NCI-H187 (cell line): ENCODE data around the gene LSR.

ENCODE experiments used
- DNase-seq, 2 experiments: peaks; one replicate each; lab custom pipeline; 2025; lab: John Stamatoyannopoulos, UW

The LSR gene, protein sequence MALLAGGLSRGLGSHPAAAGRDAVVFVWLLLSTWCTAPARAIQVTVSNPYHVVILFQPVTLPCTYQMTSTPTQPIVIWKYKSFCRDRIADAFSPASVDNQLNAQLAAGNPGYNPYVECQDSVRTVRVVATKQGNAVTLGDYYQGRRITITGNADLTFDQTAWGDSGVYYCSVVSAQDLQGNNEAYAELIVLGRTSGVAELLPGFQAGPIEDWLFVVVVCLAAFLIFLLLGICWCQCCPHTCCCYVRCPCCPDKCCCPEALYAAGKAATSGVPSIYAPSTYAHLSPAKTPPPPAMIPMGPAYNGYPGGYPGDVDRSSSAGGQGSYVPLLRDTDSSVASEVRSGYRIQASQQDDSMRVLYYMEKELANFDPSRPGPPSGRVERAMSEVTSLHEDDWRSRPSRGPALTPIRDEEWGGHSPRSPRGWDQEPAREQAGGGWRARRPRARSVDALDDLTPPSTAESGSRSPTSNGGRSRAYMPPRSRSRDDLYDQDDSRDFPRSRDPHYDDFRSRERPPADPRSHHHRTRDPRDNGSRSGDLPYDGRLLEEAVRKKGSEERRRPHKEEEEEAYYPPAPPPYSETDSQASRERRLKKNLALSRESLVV

DNA sequence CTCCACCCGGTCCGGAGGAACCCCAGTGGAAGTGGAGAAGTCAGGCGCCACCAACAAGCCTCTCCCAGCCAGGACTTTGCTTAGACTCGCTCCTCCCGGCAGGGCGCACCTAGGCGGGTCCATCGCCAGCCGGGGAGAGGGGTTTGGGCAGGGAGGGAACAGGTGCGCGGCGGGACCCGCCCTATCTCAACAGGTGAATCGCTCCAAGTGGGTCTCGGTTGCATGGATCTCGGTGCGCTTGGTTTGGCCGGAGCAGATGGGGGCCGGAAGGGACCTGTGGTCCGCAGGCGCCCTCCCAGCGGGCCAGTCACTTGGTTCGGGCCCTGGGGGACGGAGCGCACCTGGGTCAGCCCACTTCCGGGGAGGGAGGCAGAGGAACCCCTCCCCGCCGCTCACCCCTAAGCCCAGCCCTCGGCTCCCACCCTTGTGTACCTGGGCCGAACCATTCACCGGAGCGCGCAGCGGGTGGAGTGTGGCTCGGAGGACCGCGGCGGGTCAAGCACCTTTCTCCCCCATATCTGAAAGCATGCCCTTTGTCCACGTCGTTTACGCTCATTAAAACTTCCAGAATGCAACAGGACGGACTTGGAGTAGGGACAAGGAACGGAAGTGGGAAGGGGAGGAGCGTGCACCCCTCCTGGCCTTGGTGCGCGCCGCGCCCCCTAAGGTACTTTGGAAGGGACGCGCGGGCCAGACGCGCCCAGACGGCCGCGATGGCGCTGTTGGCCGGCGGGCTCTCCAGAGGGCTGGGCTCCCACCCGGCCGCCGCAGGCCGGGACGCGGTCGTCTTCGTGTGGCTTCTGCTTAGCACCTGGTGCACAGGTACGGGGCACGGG, at the start of gene LSR:
Gene LSR (plus strand): TSS at position 693 of the 836 bp plus-strand sequence. CDS start 21 bp downstream, at position 714.
- peak; percentile 92 to 93 for DNase-seq

DNA sequence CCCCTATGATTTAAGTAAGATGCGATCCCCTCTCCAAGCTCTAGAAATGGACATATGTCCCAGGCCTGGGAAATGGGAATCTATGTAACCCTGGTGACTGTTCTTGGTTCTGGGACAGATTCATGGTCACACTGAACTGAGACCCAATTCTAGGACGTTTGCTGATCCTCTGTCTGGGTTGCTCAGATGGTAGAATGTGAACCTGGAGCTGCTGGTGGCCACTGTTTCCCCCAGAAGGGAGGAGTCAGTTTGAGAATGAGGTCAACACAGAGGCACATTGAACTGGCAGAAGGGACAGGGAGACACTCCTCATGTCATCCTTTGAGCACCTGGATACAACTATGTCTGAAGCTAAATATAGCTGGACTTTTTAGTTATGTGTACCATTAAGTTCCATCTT, 49.3 kb upstream of the LSR start:
- no peak for DNase-seq

DNA sequence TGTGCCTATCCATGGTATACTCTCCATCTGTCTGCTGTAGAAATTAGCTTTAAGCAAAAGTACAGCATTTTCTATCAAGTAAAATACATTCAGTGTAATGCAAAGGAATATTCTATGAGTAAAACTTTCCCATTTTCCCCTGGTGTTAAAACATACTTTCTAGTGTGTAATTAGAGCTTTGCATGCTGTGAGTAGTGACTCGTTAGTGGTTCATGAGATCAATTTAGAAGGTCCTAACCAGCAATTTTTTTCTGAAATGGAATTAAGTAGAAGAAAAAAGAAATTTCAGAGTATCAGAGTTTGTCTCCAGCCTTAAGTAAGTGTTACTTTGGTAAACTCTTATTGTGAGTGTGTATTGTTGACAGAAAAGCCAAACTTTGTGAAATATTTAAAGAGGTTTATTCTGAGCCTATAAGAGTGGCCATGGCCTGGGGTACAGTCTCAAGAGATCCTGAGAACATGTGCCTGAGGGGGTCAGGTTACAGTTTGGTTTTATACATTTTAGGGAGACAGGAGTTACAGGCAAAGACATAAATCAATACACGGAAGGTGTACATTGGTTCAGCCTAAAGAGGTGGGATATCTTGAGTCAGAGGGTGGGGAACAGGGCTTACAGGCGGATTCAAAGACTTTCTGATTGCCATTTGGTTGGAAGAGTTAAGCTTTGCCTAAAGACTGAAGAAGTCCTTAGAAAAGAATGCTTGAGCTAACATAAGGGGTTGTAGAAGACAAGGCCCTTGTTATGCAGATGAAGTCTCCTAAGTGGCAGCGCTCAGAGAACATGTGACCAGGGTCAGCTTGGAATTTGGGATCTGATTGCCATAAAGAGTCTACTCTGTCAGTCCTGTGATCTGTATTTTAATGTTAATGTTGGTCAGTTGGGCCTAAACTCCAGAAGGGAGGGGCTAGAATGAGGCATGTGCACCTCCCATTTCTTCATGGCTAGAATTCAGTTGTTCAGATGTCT, 45.8 kb upstream of the LSR start:
- DNase-seq = no peak

DNA sequence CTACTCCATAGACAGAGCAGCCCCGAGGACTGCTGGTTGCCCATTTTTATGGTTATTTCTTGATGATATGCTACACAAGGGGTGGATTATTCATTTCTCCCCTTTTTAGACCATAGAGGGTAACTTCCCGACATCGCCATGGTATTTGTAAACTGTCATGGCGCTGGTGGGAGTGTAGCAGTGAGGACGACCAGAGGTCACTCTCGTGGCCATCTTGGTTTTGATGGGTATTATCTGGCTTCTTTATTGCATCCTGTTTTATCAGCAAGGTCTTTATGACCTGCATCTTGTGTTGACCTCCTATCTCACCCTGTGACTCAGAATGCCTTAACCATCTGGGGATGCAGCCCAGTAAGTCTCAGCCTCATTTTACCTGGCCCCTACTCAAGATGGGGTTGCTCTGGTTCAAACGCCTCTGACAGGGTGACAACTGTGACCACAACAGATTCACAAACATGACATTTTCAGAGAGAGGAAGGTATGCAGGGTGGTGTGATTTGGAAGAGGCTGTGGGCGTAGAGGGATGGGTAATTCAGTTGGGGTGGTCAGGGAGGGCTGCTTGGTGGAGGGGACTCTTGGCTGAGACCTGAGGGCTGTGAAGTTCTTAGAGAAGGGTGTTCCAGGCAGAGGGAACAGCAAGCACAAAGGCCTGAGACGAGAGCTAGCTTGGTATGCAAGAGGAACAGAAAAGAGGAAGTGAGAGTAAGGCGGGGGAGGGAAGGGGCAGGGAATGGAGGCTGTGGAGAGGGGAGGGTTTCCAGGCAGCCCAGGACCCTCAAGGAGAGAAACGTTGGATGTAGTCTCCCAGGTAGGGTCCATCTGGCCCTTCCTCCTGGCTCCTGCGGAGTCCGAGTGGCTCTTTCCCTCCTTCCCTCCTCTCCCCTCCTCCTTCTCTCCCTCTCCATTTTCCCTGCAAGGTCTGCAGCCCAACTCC, 43.7 kb upstream of the LSR start:
- no peak for DNase-seq

DNA sequence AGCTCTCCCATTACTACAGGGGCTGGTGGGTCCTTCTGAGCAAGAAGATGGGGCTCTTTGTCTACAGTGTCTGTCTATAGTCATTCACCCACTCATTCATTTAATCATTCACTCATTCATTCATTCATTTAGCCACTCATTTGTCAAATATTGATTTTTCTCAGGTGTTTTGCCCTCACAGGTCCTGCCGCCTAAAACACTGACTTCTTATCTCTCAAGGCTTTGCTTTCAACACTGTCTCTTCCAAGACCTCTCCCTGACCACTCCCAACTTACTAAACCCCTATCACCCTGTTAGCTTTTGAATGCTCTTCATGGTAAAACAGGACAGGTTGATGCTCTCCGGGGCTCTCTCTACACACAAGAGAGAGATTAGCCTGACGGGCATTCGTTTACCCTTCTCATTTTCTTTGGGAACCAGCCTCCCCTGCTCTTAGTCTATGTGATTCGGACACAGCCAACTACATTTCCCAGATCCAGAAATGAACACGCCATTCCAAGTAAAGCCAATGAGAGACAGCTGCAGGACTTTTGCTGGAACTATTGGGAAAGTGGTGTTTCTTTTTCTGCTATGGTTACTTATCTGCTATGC, 43.0 kb upstream of the LSR start:
- DNase-seq = no peak

DNA sequence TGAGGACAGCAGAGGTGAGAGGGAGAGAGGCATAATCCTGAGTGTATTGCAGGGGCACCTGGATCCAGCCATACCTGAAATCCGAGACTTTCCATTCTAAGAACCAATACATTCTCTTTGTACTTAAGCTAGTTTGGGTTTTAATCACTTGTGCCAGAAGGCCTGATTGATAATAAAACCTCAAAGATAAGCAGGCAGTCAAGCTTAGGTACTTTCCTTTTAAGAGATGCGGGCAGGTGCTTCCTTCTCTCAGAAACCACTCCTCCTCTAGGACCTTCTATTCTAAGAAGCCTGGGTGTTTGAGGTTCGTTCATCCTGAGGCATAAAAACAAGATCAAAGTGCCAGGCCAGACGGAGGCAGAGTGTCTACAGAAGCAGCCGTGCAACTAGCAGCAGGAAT, 42.4 kb upstream of the LSR start:
- DNase-seq = no peak

DNA sequence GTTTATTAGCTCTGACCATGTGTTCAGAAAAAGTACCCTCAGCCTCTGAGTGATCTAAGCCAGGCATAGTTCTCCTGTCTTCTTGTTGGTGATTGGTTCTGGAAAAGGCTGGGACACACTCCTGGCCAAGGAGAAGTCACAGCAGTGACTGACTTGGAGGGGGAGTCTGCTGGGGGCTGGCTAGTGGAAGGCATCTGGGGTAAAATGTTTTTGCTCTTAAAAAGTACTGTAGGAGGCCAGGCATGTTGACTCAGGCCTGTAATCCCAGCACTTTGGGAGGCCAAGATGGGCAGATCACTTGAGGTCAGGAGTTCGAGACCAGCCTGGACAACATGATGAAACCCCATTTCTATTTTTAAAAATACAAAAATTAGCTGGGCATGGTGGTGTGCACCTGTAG, 41.9 kb upstream of the LSR start:
- DNase-seq = no peak

DNA sequence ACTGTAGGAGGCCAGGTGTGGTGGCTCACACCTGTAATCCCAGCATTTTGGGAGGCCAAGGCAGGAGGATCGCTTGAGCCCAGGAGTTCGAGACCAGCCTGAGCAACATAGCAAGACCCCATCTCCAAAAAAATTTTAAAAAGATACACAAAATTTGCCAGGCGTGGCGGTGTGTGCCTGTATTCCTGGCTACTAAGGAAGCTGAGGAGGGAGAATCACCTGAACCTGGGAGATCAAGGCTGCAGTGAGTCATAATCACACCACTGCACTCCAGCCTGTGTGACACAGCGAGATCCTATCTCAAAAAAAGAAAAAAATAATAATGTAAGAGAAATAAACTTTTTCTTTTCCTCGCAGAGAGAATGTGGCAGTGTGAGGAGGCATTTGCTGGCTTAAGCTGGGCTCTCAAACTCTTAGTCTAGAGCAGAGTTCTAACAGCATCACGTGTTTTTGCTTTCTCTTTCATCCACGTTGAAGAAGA, 41.4 kb upstream of the LSR start:
- DNase-seq = no peak

DNA sequence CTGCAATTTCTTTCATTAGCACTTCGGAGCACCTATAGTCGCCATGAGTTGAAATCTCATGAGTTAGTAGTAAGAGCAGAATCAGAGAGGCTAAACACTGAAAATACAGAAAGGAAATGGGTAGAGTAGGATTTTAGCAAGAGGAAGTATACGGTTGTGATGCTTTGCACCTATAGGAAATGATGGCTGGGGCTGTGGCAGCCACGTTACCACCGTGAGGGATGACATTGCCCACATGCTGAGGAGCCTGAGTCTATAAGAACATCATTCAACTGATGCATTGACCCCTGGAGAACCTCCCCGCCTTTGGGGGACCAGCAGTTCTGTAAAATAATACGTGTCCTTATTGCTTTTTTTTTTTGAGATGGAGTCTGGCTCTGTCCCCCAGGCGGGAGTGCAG, 40.7 kb upstream of the LSR start:
- no peak for DNase-seq

DNA sequence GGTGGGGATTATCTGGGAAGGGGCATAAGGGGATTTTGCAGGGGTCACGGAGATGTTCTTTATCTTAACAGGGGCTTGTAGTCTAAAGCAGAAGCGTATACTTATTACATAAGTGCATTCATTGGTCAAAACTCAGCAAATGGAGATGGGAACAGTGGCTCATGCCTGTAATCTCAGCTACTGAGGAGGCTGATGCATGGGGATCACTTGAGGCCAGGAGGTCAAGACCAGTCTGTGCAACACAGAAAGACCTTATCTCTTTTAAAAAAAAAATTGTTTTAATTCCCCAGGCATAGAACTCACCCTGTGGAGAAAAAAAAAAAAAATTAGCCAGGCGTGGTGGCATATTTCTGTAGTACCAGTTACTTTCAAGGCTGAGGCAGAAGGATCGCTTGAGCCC, 39.2 kb upstream of the LSR start:
- DNase-seq = no peak

DNA sequence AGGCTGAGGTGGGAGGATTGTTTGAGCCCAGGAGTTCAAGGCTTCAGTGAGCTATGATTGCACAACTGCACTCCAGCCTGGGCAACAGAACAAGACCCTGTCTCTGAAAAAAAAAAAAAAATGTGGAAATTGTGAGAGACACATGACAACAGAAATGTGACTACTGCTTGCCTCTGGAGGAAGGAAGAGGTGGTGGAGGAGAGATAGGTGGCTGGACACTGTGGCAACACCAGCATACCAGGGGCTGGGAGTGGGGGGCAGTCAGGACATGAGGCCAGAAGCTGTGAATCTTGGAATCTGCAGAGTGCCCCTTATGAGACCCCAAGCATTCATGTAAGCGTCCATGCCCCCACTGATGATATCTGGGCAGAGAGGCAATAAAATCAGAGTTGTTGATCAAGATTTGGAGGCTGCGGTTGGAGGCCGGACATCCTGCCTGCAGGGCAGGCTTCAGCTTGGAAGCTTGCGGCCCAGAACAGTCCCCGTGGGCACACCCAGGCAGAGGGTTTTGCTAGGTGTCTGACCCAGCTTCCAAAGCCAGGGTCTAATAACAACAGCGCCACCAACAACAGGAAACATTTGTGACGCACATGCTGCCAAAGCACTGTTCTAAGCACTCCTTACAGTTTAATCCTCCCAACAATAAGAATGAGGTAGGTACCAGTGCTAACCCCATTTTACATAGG, 37.1 kb upstream of the LSR start:
- no peak for DNase-seq

DNA sequence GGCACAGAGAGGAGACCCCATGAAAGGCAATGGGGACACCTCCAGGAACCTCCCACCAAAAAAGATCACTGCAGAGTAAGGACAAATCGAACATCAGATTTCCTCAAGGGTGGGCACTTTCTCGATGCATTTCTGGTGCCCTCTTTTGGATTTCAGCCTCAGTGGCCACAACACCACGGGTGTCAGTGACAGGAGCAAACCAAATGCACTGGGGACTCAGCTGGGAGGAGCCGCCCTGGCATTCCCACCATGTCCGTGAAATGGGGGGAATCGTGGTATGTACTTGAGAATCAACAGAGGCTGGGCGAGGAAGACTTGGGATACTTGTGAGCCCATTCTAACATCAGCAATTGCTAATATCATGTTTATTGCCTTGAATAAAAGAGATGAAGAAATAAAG, 36.6 kb upstream of the LSR start:
- DNase-seq = no peak

DNA sequence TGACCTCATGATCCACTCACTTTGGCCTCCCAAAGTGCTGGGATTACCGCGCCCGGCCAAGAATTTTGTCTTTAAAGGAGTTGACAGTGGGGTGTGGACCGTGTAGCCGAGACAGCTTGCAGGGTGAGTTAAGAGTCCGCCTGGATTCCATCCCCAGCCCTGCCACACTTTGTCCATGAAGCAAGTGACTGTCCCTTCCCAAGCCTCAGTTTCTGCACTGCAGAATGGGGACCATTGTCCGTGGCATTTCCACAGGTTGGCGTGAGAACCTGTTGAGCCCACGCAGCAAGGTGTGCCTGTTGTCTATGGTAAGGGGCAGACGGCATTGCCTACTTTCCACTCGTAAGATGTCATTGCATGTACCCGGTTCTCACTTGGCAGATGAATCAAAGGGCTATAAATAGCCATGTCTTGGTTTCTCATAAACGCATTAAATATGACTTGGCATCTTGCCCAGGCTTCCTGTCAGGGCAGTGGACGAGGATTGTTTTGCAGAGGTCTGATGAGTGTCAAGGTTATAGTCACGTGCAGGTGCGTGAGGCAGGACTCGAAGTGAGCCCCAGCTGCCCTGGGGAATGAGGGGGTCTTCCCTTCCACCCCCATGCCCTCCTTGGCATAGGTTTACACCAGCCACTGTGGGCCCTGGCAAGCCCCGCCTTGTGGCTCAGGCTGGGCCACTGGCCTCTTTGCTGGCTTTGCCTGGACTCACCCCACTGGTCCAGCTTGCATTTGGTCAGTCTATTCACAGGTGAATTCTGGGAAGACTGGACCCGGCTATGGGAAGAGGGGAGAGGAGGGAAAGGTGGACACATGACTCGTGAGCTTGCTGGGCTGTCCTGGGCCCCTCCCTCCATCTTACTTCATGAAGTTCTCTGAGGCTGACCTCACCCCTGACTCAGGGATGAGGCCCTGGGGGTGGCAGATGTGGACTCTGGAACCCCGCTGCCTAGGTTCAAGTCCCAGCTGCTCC, 34.9 kb upstream of the LSR start:
- peak; percentile 58 to 59 for DNase-seq

DNA sequence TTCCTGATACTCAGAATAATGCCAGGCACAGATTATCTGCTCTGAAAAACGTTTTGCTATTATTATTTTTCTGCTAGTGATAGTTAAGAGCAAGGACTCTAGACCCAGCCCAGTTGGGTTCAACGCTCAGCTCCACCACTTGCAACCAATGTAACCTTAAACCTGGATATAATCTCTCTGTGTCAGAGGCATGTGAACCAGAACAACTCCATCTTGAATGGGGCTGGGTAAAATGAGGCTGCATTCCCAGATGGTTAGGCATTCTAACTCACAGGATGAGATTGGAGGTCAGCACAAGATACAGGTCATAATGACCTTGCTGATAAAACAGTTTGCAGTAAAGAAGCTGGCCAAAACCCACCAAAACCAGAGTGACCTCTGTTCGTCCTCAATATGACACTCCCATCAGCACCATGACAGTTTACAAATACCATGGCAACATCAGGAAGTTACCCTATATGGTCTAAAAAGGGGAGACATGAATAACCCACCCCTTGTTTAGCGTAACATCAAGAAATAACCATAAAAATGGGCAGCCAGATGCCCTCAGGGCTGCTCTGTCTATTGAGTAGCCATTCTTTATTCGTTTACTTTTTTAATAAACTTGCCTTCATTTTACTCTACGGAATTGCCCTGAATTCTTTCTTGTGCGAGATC, 33.9 kb upstream of the LSR start:
- DNase-seq = no peak

DNA sequence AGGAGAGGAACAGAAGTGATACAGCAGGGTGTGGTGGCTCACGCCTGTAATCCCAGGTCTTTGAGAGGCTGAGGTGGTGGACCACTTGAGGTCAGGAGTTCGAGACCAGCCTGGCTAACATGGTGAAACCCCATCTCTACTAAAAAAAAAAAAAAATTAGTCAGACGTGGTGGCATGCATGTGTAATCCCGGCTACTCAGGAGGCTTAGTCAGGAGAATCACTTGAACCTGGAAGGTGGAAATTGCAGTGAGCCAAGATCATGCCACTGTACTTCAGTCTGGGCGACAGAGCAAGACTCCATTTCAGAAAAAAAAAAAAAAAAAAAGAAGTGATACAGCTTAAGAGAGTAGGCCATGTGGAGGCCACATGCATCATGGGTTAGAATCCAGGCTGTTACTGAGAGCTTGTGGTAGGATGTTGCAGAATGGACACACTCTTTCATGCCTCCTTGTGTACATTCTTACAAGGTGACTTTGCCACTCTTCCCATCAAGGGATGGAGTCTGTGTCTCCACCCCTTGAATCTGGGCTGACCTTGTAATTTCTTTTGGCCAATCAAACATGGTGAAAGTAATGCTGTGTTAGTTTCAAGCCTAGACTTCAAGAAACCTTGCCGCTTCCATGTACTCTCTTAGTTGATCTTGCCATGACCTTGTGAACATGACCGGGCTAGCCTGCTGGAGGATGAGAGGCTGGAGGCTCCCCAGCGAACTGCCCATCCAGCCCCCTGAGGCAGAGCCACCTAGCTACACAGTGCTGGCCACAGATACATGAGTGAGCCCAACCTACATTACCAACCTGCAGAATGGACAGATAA, 32.6 kb upstream of the LSR start:
- no peak for DNase-seq

DNA sequence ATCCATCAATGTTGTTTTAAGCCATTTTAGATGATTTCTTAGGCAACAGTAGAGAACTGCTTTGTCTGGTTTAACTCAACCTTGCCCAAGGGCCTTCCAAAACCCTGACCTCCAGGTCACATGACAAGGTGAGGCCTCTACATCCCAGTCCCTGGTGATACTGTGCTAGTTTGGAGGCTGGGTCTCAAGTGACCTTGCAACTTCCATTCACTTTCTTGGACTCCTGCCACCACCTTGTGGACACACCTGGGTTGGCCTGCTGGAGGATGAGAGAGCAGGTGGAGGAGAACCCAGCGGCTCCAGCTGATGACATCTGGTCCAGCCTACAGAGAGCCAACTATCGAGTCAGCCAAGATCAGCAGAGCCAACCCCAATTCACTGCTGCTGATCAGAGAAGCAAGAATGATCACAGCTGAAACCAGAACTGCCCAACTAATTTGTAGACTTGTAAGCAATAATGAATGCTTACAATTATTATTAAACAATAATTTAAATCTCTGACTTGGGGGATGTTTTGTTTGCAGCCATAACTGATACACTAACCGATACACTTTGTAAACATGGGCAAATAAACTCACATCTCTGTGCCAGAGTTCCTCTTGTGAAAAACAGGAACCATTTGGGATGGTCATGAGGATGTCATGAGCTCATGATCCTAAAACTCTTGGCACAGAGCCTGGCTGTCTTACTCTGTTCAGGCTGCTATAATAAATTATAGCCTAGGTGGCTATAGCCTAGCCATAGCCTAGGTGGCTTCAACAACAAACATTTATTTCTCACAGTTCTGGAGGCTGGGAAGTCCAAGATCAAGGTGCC, 31.8 kb upstream of the LSR start:
- no peak for DNase-seq
